Measurements from ENCODE around the gene LENEP. TPM values are rescaled to one million over a fixed set of nuclear protein-coding genes. Genes with fewer than 3 reads are reported as not detected.
A peak's percentile ranks its signal among the peaks of the same experiment; 100 is the strongest.

LENEP gene
- polyA plus RNA-seq, 1 donor (not counting 4 experiments of a cell fraction or from before 2014, with no cell fraction given), result not detected

GRCh38 chr1:154959426-154959780, 34.0 kb upstream of the LENEP start:
- Histone ChIP-seq H3K4me3 (ENCODE audit: control insufficient read depth in 2 of 3, extremely low read depth in 1 of 3, insufficient read depth in 2 of 3, low read depth in 1 of 3, low read length in 3 of 3) (no peak overlapping the region), H2AFZ (ENCODE audit: control insufficient read depth, low read length) (no peak overlapping the region), H3K4me2 (ENCODE audit: control insufficient read depth, extremely low read depth, insufficient read depth, low read depth, low read length) (no peak overlapping the region), H3K27ac (ENCODE audit: control insufficient read depth, insufficient read depth, low read length) (no peak overlapping the region), H3K9me1 (ENCODE audit: control insufficient read depth, extremely low read depth, insufficient read depth, low read length) (no peaks in the 10 kb centered on the region), H3K27me3 (ENCODE audit: control insufficient read depth, extremely low read depth, insufficient read depth, low read length) (no peaks in the 10 kb centered on the region), H3K4me1 (ENCODE audit: control insufficient read depth, extremely low read depth, insufficient read depth, low read length) (peaks cover 40% of the 10 kb centered on the region), H4K20me1 (ENCODE audit: control insufficient read depth, extremely low read depth, insufficient read depth, low read length) (no peaks in the 10 kb centered on the region), H3K9me3 (ENCODE audit: control insufficient read depth, low read depth, low read length) (no peaks in the 10 kb centered on the region), H3K36me3 (ENCODE audit: control insufficient read depth in 2 of 2, extremely low read depth in 1 of 2, insufficient read depth in 2 of 2, low read length in 2 of 2) (peaks cover 13 to 27% of the 10 kb centered on the region in 2 experiments), H3K9ac (ENCODE audit: control insufficient read depth, extremely low read depth, insufficient read depth, low read length) (no peak overlapping the region), H3K79me2 (ENCODE audit: control insufficient read depth, insufficient read depth, low read length) (peaks cover 18% of the 10 kb centered on the region)
- TF ChIP-seq CTCF (optimal IDR thresholded peaks at IDR 0.05 in 1 of 3, IDR thresholded peaks at IDR 0.05 in 1 of 3, conservative IDR thresholded peaks at IDR 0.05 in 1 of 3; ENCODE audit: extremely low read depth in 1 of 3, insufficient read depth in 2 of 3, low read length in 3 of 3), result no peak
- no peak for TF ChIP-seq EZH2 (IDR thresholded peaks at IDR 0.05; ENCODE audit: low read length)
- no peak for FAIRE-seq
- dilution Hi-C loops (cut with MboI; ENCODE audit: extremely low pct_ligation_motif_present, low sequenced_read_pairs), result no loop called here
- DNase-seq (ENCODE audit: low read depth, low spot score), result no peak

DNA sequence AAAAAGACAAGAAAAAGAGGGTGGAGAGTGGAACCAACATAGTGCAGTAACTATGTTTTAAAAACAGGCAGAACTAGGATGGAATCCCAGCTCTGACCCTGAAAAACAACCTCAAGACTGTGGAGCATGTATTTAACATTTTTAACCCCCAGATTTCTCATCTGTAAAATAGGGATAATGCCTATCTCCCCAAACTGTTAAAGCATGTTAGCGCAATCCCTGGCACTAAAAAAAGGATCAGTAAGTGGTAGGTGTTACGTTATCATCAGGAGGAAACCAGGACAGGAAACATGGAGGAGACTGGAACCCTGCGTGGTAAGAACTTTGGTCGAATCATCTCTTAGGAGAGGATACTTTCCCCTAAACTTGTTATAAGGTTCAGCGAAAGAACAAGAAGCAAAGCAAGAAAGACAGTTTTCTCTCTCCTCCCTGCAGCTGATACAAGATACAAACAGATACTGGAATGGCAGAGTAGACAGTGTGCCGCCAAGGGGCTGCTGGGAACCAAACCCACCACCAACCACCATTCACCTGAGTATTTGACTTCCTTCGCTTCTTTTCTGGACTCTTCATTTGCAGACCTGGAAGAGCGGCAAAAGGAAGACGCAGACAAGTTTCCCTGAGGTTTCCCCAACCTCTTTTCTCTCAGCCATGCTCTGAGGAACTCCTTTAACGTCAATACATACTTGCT, 32.8 kb upstream of the LENEP start:
- Histone ChIP-seq H3K27me3 (ENCODE audit: control insufficient read depth, extremely low read depth, insufficient read depth, low read length) (no peaks in the 10 kb centered on the region), H4K20me1 (ENCODE audit: control insufficient read depth, extremely low read depth, insufficient read depth, low read length) (no peaks in the 10 kb centered on the region), H3K4me1 (ENCODE audit: control insufficient read depth, extremely low read depth, insufficient read depth, low read length) (peaks cover 37% of the 10 kb centered on the region), H3K9me1 (ENCODE audit: control insufficient read depth, extremely low read depth, insufficient read depth, low read length) (no peaks in the 10 kb centered on the region), H3K79me2 (ENCODE audit: control insufficient read depth, insufficient read depth, low read length) (peaks cover 24% of the 10 kb centered on the region), H3K9ac (ENCODE audit: control insufficient read depth, extremely low read depth, insufficient read depth, low read length) (peak overlapping the region; percentile 87), H3K9me3 (ENCODE audit: control insufficient read depth, low read depth, low read length) (no peaks in the 10 kb centered on the region), H3K27ac (ENCODE audit: control insufficient read depth, insufficient read depth, low read length) (peak overlapping the region; percentile 81), H2AFZ (ENCODE audit: control insufficient read depth, low read length) (peak overlapping the region; percentile 49), H3K4me3 (ENCODE audit: control insufficient read depth in 2 of 3, extremely low read depth in 1 of 3, insufficient read depth in 2 of 3, low read depth in 1 of 3, low read length in 3 of 3) (peak overlapping the region; percentile 62 to 96 (median 90)), H3K36me3 (ENCODE audit: control insufficient read depth in 2 of 2, extremely low read depth in 1 of 2, insufficient read depth in 2 of 2, low read length in 2 of 2) (peaks cover 22 to 37% of the 10 kb centered on the region in 2 experiments), H3K4me2 (ENCODE audit: control insufficient read depth, extremely low read depth, insufficient read depth, low read depth, low read length) (peak overlapping the region; percentile 100)
- dilution Hi-C loops (cut with MboI; ENCODE audit: extremely low pct_ligation_motif_present, low sequenced_read_pairs), result no loop called here
- TF ChIP-seq CTCF (optimal IDR thresholded peaks at IDR 0.05 in 1 of 3, IDR thresholded peaks at IDR 0.05 in 1 of 3, conservative IDR thresholded peaks at IDR 0.05 in 1 of 3; ENCODE audit: extremely low read depth in 1 of 3, insufficient read depth in 2 of 3, low read length in 3 of 3) (no peak), EZH2 (IDR thresholded peaks at IDR 0.05; ENCODE audit: low read length) (no peak)
- DNase-seq (ENCODE audit: low read depth, low spot score), result no peak
- no peak for FAIRE-seq

Measured in keratinocyte (primary cell).